Kidney epithelial cell (primary cell): ENCODE data around the gene CAMTA2. TPM values are rescaled to one million over a fixed set of nuclear protein-coding genes. Genes with fewer than 3 reads are reported as not detected.

Experiments
- DNase-seq: peaks from one replicate; pipeline ENCODE4 v3.0.0-alpha.2; 2010; ENCODE audit warnings: low read depth
- H3K27me3 ChIP-seq: 2 replicates; pipeline ENCODE4 v1.6.0; 2011; ENCODE audit warnings: low read length; ENCODE audit not compliant: control insufficient read depth, insufficient read depth
- H3K36me3 ChIP-seq: 2 replicates; pipeline ENCODE4 v1.5.1; 2011; ENCODE audit warnings: low read length; ENCODE audit not compliant: control insufficient read depth, insufficient read depth
- H3K4me3 ChIP-seq: 2 replicates; pipeline ENCODE4 v1.5.1; 2011; ENCODE audit warnings: low read depth, mild to moderate bottlenecking, control low read depth, low read length
- total RNA-seq: library from RNA; depleted of rRNA; stranded (reverse); fragments of >200 nt; gene quantifications from 2 replicates; pipeline ENCODE4 v1.2.3, GENCODE V29; 2015
- TF ChIP-seq, protein P1 (sequence below): IDR thresholded peaks from 2 replicates; pipeline ENCODE4 v1.5.1; 2011; ENCODE audit warnings: mild to moderate bottlenecking, moderate library complexity, low read length, control low read depth, inconsistent platforms; ENCODE audit not compliant: insufficient read depth, poor library complexity, severe bottlenecking

Gene CAMTA2
- total RNA-seq, 1 donor from 2014 or later, result 47.7 TPM

DNA sequence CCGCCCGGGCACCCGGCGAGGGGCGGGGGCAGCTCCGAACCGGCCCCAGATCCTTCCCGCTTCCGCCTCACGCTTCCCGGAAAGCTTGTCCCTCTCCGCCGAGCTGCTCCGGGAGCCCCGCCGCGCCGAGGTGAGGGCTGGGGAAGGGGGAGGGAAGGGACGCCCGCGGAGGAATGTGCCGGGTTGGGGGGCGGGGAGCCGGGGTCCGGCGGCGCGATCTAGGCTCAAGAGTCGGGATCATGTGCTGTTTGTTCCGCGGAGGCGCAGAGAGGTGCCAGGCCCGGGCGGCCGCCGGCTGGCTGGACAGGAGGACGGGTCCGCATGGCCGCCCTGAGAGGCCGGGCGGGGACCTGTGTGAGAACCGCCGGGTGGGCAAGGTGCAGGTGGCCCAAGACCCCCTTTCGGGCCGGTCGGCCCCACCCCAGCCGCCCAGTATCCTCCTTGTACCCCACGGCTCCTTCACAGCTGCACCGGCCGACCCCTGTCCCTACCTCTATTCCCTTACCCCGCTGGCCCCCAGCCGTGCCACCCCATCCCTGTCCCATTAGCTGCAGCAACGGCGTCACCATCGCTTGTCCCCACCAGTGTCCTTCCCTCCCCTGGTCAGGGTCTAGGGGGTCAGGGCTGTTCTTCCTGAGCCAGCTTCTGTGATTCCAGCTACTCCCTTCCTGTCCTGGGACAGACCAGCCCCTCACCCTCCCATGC is 10.7 kb upstream of the CAMTA2 start:
- Histone ChIP-seq H3K4me3 (peak overlapping the region; percentile 97), H3K36me3 (no peaks in the 10 kb centered on the region), H3K27me3 (no peaks in the 10 kb centered on the region)
- TF ChIP-seq, protein P1, sequence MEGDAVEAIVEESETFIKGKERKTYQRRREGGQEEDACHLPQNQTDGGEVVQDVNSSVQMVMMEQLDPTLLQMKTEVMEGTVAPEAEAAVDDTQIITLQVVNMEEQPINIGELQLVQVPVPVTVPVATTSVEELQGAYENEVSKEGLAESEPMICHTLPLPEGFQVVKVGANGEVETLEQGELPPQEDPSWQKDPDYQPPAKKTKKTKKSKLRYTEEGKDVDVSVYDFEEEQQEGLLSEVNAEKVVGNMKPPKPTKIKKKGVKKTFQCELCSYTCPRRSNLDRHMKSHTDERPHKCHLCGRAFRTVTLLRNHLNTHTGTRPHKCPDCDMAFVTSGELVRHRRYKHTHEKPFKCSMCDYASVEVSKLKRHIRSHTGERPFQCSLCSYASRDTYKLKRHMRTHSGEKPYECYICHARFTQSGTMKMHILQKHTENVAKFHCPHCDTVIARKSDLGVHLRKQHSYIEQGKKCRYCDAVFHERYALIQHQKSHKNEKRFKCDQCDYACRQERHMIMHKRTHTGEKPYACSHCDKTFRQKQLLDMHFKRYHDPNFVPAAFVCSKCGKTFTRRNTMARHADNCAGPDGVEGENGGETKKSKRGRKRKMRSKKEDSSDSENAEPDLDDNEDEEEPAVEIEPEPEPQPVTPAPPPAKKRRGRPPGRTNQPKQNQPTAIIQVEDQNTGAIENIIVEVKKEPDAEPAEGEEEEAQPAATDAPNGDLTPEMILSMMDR, result no peak
- DNase-seq, result no peak

DNA sequence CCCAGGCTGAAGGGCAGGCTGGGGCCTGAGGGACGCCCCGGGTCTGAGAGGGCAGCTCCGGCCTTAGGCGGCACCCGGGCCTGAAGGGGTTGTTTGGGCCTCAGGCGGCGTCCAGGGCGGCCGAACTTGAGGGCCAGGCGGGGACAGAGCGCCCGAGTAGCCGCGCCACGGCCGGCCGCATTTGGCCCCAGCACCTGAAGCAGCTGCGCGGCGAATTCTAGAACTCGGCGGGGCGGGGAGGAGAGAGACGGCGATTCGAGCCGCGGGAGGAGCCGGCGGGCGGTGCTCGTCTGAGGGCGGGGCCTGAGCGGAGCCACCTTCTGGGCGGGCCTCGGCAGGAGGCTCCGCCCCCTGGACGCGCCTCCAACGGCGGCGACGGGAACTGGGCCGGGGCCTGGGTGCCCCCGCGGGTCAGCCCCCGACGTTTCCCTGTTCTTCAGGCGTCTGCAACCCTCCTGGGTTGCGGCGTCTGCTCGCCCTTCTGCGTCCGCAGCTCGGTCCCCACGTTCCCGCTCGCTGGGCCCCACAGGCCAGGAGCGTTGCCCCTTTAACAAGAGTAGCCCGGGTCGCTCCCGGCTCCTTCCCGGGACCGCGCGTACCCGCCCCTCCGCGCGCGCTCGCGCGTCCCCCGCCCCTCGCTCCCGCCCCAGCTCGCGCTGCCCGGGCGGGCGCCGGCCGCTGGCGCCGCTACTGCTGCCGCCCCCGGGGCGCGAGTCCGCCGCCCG is 10.0 kb upstream of the CAMTA2 start, which contains the start of the genes INCA1 and KIF1C:
INCA1 (minus strand) TSS at position 221 of the 725 bp plus-strand sequence. CDS start 3,085 bp downstream, outside the sequence.
KIF1C (plus strand) TSS at position 649 of the 725 bp plus-strand sequence. CDS start 2,297 bp downstream, outside the sequence.
- TF ChIP-seq, protein P1, result no peak
- no peaks in the 10 kb centered on the region for H3K27me3 ChIP-seq
- H3K4me3 ChIP-seq, result peak within 1 kb of the TSS; percentile 97
- no peaks in the 10 kb centered on the region for H3K36me3 ChIP-seq
- DNase-seq, result peak; percentile 39

DNA sequence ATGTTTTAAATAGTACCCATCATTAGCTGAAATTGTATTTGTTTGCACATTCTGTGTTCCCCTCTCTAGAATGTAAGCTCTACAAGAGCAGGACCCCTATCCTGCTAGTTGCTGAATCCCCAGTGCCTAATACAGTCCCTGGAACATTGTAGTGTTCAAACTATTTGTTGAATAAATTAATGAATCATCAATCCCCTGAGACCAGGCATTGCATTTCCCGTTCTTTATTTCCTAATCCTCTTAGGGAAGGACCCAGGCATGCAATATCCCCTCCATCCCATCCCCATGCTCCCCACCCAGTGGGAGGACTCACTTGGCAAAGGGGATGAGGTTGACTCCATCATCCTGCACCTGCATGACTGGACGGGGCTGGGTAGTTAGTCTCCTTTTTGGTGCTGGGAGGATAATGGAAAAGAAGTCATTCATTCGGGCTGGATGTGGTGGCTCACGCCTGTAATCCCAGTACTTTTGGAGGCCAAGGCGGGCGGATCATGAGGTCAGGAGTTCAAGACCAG is 6.7 kb upstream of the CAMTA2 start:
- no peak for DNase-seq
- H3K36me3 ChIP-seq, result no peaks in the 10 kb centered on the region
- no peak overlapping the region for H3K4me3 ChIP-seq
- TF ChIP-seq, protein P1, result no peak
- no peaks in the 10 kb centered on the region for H3K27me3 ChIP-seq

DNA sequence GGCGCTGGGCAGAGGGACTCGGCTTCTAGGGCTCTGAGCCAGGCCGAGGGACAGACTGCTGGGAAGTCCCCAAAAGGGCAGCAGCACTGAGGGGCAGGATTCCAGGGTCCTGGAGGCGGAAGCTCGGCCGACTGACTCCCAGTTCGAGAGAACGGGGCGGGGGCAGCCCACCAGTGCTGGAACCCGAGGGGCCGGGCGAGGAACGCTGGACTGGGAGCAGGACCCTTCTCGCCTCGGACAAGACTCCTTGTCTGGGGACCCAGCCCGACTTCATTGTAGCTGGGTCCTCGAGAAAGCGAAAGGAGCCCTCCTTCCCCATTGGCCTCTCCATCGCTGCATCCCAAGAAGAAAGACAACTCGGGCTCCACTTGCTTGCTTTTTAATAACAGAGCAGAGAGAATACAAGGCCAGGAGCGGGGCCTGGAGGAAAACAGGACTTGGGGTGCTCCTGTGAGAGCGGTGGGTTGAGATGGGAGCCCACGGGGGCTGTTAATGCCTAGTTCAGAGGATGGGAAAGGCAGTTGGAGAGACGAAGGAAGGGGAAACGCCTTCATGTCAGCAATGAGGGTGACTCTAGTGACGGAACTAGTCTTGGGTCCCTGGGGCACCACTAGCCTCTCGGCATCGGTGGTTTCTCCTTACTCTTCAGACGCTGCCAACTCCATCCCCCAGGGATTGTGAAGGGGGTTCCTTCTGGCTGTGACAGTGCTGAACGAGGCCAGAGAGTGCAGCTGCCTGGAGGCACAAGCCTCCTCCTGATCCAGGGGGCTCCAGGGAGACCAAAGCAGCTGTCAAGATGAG is 492 bp upstream of the CAMTA2 start:
- TF ChIP-seq, protein P1, result no peak
- no peak for DNase-seq

DNA sequence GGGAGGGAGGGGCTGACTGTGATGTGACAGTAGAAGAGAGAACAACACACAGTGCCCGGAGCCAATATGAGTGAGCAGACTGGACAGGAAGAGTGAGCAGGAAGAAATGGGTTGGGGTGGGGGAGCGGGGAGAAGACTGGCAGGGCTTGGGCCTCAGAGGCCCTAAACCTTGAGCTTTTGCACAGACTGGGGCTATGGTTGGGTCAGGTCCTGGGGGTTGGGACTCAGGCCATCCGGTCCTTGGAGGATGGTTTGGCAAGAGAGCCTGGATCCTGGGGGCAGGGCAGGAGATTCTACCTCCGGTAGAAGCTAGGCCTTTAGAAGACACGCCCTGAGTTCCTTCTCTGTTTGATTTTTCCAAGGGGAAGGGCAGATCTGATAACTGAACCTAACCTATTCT is 1.1 kb downstream of the CAMTA2 start:
- Histone ChIP-seq H3K4me3 (peak overlapping the region; percentile 66), H3K36me3 (no peaks in the 10 kb centered on the region), H3K27me3 (no peaks in the 10 kb centered on the region)
- TF ChIP-seq, protein P1, result no peak
- no peak for DNase-seq

More for the DNA sequence above, 492 bp upstream of the CAMTA2 start:
- Histone ChIP-seq H3K27me3 (no peaks in the 10 kb centered on the region), H3K36me3 (no peaks in the 10 kb centered on the region), H3K4me3 (peak overlapping the region; percentile 66)
